ENCODE data around the gene DNMT3B. TPM values are rescaled to one million over a fixed set of nuclear protein-coding genes. Genes with fewer than 3 reads are reported as not detected.

DNMT3B gene
- total RNA-seq, 1 experiment from 2014 or later = 3.5 TPM

GRCh38 chr20:32756156-32756555 lies 6.0 kb upstream of the DNMT3B start:
- in situ Hi-C loops (cut with HindIII; ENCODE audit: low pct_unique_long_range_greater_than_20kb, low sequenced_read_pairs) = no loop called here
- ATAC-seq = no peak

GRCh38 chr20:32761417-32761830 lies 761 bp upstream of the DNMT3B start:
- in situ Hi-C loops (cut with HindIII; ENCODE audit: low pct_unique_long_range_greater_than_20kb, low sequenced_read_pairs) = no loop called here
- TF ChIP-seq CTCF (IDR thresholded peaks at IDR 0.05) = no peak
- TF ChIP-seq SIN3A (IDR thresholded peaks at IDR 0.05; ENCODE audit: borderline replicate concordance, insufficient read depth, low read depth, low read length) = no peak
- ChIA-PET CTCF (no interaction called here), POLR2A (no interaction called here)
- Histone ChIP-seq H3K4me1 (ENCODE audit: control insufficient read depth, insufficient read depth, low read length) (peaks cover 6% of the 10 kb centered on the region; the same call in 1 of the 2 replicates), H3K27me3 (ENCODE audit: control insufficient read depth, insufficient read depth, low read length) (no peaks in the 10 kb centered on the region), H3K9me3 (ENCODE audit: control insufficient read depth, insufficient read depth, low read depth, low read length) (no peaks in the 10 kb centered on the region), H3K4me3 (ENCODE audit: low read depth in 2 of 2, low read length in 2 of 2) (peak overlapping the region; percentile 71 to 83), H3K27ac (ENCODE audit: low read length) (peak overlapping the region; percentile 77), H3K36me3 (ENCODE audit: control insufficient read depth, insufficient read depth, low read length) (peaks cover 2% of the 10 kb centered on the region; the same call in 1 of the 2 replicates)
- DNase-seq (ENCODE audit: low read depth, low spot score) (no peak), ATAC-seq (no peak)
- BruUV-seq (replicated peaks) = no TSS peak
- intact Hi-C loops (cut with micrococcal nuclease; ENCODE audit: unreplicated experiment) = no loop called here

More at GRCh38 chr20:32756156-32756555, 6.0 kb upstream of the DNMT3B start:
- no peak overlapping the region for H3K4me3 ChIP-seq (ENCODE audit: low read depth in 2 of 2, low read length in 2 of 2)
- intact Hi-C loops (cut with micrococcal nuclease; ENCODE audit: unreplicated experiment) = no loop called here
- no TSS peak for BruUV-seq (replicated peaks)
- no peaks in the 10 kb centered on the region for H3K9me3 ChIP-seq (ENCODE audit: control insufficient read depth, insufficient read depth, low read depth, low read length)
- no peaks in the 10 kb centered on the region for H3K27me3 ChIP-seq (ENCODE audit: control insufficient read depth, insufficient read depth, low read length)
- no peak overlapping the region for H3K27ac ChIP-seq (ENCODE audit: low read length)
- ChIA-PET CTCF (interaction anchor here (0.6 kb wide), 1 partner anchor 10 kb away, joined by 3 read pairs; no protein-coding TSS in a partner anchor), POLR2A (no interaction called here)
- DNase-seq (ENCODE audit: low read depth, low spot score) = no peak
- no peaks in the 10 kb centered on the region for H3K36me3 ChIP-seq (ENCODE audit: control insufficient read depth, insufficient read depth, low read length)
- TF ChIP-seq REST (IDR thresholded peaks at IDR 0.05; ENCODE audit: insufficient read depth in 1 of 2, low read depth in 2 of 2, low read length in 1 of 2) = no peak
- TF ChIP-seq TCF7L2 (IDR thresholded peaks at IDR 0.05; ENCODE audit: low read depth, low read length) = no peak
- TF ChIP-seq POLR2AphosphoS5 (IDR thresholded peaks at IDR 0.05; ENCODE audit: low read depth, low read length) = no peak
- H3K4me1 ChIP-seq (ENCODE audit: control insufficient read depth, insufficient read depth, low read length) = no peaks in the 10 kb centered on the region

GRCh38 chr20:32762754-32763201 lies 593 bp downstream of the DNMT3B start:
- no TSS peak for BruUV-seq (replicated peaks)
- Histone ChIP-seq H3K4me1 (ENCODE audit: control insufficient read depth, insufficient read depth, low read length) (peaks cover 6% of the 10 kb centered on the region; the same call in 1 of the 2 replicates), H3K36me3 (ENCODE audit: control insufficient read depth, insufficient read depth, low read length) (peaks cover 2% of the 10 kb centered on the region; the same call in 1 of the 2 replicates), H3K4me3 (ENCODE audit: low read depth in 2 of 2, low read length in 2 of 2) (peak overlapping the region; percentile 71 to 83), H3K9me3 (ENCODE audit: control insufficient read depth, insufficient read depth, low read depth, low read length) (no peaks in the 10 kb centered on the region), H3K27me3 (ENCODE audit: control insufficient read depth, insufficient read depth, low read length) (no peaks in the 10 kb centered on the region), H3K27ac (ENCODE audit: low read length) (peak overlapping the region; percentile 53)
- peak; percentile 21; the same call in 1 of the 2 replicates for ATAC-seq
- intact Hi-C loops (cut with micrococcal nuclease; ENCODE audit: unreplicated experiment) = no loop called here
- CTCF ChIA-PET = interaction anchor here (0.6 to 2.3 kb wide), 4 partner anchors 16 to 1203 kb away, joined by 3 to 12 read pairs (median 5); no protein-coding TSS in a partner anchor
- no peak for DNase-seq (ENCODE audit: low read depth, low spot score)
- POLR2A ChIA-PET = no interaction called here
- in situ Hi-C loops (cut with HindIII; ENCODE audit: low pct_unique_long_range_greater_than_20kb, low sequenced_read_pairs) = no loop called here
- TF ChIP-seq SIN3A (IDR thresholded peaks at IDR 0.05; ENCODE audit: borderline replicate concordance, insufficient read depth, low read depth, low read length) = no peak
- no peak for TF ChIP-seq CTCF (IDR thresholded peaks at IDR 0.05)
- TF ChIP-seq REST (IDR thresholded peaks at IDR 0.05; ENCODE audit: insufficient read depth in 1 of 2, low read depth in 2 of 2, low read length in 1 of 2) = no peak
- no peak for TF ChIP-seq TCF7L2 (IDR thresholded peaks at IDR 0.05; ENCODE audit: low read depth, low read length)
